D341Med (cell line): ENCODE measurements around the gene MRPL34.

Experiments used
- DNase-seq: peaks from one replicate; pipeline ENCODE4 v3.0.0; 2012; ENCODE audit warnings: low spot score

MRPL34 gene

DNA sequence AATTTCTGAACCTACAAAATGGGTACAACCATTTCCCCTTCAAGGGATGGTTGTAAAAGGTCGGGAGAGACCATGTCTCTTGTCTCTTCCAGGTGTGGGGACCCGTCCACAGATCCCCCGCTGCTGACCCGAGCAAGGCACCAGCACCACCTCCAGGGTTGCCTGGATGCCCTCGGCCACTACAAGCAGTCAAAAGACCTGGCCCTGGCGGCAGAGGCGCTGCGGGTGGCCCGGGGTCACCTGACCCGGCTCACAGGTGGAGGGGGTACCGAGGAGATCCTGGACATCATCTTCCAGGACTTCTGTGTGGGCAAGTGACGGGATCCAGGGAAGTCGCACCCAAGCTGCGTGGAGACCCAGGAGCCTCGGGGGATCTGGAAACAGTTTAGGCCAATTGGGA is 35.7 kb downstream of the MRPL34 start:
- no peak for DNase-seq

DNA sequence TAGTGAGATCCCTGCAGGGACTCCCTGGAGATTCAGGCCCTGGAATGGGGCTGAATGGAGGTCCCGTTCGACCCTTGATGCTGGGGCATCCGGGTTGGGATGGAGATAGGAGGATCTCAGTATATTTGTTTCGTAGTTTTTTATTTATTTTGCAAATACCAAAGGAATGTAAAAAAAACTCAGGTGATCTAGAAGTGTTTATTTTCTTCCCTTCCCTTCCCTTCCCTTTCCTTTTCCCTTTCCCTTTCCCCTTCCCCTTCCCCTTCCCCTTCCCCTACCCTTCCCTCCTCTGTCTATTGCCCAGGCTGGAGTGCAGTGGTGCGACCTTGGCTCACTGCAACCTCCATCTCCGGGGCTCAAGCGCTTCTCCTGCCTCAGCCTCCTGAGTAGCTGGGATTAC is 36.2 kb downstream of the MRPL34 start:
- DNase-seq, result no peak

DNA sequence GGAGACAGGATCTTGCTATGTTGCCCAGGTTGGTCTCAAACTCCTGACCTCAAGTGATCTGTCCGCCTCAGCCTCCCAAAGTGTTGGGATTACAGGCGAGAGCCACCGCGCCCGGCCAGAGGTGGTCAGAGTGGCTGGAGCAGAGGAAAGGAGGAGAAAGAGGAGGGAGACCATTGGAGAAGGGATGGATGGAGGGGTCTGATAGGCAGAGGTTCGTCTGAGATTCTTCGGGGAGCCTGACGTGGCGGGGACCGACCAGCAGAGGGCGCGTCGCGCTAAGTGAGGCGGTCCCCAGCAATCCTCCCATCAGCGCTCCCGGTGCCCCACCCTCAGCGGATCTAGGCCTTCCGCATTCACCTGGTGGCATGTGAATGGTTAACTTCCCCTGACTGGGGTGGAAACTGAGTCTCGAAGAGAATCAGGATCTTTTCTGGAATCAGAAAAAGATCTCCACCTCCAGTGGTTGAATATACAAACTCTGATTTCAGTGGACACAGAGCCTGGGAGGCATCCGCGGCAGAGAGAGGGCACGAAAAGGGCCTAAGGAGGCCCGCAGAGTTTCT is 40.5 kb downstream of the MRPL34 start:
- DNase-seq, result peak; percentile 90

DNA sequence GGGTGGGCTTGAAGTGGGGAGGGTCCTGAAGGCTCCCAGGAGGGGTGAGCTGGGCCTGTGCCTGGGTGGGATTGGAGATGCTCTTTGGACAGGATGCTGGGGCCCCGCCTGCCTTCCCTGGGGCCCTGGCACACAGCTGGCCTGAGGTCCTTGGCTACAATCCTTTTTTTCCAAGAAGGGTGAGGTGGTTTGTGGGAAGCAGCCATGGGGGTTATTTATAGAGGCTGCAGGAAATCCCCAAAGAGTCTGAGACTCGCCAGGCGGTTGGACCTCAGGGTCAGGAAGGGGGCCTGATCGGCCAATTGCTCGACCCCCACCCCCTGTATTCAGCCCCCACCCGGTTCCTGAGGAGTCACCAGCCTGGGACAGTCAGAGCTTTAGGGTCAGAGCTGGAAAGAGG is 41.7 kb downstream of the MRPL34 start:
- DNase-seq, result no peak

DNA sequence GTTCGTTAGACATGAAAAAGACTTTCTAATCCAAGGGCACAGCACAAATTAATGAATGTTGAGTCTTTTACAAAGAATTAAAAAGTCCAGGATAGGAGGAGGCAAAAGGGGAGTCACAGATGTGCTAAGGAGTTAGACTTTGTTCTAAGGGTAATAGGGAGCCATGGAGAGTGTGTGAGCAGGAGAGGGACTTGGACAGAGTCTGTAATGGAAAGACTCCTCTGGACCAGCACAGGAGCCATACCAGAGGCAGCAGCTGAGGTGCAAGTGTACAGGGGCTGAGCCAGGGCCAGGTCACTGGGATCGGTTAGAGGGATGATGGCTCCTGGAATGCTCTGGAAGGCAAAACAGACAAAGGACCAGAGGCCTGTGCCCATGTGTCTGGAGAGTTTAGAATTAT is 42.2 kb downstream of the MRPL34 start:
- DNase-seq, result no peak

DNA sequence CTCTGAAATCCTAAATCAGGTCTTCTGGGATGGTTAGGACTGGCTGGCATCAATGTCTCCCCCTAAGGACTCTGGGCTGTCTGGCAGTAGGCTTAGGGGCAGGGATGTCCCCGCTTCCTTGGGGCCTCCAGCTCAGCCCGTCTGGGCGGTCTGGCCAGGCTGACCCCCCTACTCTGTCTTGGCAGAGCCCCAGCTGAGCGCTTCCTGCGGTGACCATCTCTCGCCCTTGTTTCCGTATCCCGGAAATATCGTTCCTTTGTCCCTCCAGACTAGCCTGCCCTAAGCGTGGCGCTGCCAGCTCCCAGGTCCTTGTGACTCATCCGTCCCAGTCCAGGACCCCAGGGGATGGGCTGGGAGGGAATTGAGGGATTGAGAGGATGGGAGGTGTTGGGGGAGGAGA is 43.0 kb downstream of the MRPL34 start:
- DNase-seq, result no peak

DNA sequence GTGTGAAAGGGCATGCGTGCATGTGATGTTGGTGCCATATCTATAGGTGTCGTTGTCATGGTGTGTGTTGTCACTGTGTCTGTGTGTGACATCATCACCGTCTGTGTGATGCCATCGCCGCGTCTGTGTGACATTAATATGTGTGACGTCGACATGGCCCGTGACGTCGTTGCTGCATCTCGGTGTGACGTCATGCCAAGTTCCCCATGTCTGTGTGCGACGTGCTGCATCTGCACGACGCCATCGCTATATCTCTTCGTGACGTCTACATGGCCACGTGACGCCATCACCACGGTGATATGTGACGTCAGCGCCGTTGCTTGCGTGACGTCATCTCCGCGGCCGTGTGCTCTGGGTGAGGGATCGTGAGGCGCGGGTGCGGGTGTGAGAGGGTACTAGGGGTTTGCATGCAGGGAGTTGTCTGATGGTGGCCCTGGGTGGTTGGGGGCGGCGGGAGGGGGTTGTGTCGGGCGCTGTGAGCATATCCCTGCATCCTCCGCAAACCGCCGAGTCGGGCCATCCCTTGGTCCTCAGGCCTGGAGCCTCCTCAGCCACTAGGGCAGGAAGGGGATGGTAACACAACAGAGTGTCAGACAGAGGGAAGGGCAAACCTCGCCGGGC is 46.3 kb downstream of the MRPL34 start:
- DNase-seq, result no peak

DNA sequence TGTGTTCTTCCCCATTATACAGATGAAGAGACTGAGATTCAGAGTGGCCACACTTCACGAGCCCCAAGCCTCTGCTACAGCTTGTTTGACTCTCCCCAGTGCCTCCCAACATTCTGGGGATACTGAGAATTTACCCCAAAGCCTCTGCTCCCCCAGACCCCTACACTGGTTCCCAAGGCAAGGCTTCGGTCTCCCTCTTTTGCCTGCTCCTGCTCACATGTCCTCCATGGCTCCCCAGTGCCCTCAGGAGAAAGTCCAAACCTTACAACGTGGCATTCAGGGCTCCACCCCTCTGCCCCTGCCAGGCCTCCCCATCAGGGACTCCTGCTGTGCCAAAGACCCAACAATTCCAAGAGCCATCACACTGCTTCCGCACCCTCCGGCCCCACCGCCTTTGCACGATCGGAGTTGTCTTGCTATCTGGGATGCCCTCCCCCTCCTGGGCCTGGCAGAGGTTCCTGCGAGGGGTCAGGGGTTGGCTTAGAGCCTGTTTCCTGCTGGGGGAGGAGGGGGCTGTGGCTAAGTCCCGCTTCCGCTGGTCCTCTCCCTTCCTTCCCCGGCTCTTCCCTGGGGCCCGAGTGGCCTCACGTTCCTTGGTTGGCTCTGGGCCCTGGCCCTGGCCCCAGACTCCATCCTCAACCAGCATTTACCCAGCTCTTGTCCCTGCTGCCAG is 47.1 kb downstream of the MRPL34 start:
- no peak for DNase-seq

DNA sequence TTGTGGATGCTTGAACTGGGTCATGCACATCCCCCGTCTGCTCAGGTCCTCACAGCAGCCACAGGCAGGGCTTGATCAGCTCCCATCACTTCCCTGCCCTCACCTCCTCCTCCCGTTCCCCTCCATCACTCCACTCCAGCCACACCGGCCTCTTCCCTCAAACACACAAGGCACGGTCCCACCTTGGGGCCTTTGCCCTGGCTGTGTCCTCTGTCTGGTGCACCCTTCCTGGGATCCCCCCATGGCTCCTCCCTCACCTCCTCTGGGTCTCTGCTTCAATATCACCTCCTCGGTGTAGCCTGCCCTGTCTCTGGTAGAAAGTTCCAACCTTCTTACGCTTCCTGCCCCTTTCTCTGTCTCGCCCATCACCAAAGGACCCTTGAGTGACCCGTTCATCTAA is 47.7 kb downstream of the MRPL34 start:
- DNase-seq, result no peak
